Esophagus mucosa (tissue), 1 donor: ENCODE data around the gene PAMR1. TPM values are rescaled to one million over a fixed set of nuclear protein-coding genes. Genes with fewer than 3 reads are reported as not detected.
A peak's percentile ranks its signal among the peaks of the same experiment; 100 is the strongest.
"Not testable (repeated sequence)": the region's sequence is repeated elsewhere in the genome, so short reads cannot be mapped to it uniquely, and the experiment has no call there.

Experiments
- ATAC-seq: fragments of 200-7000 bp; cut with Tn5 transposase; one replicate; pipeline ENCODE4 v1.9.1; 2020
- total RNA-seq: library from RNA; stranded (reverse); gene quantifications from one replicate; pipeline ENCODE4 v1.2.4, GENCODE V29; 2023
- donor health status: DM: yes; HTN: yes; CAD: no.

Gene PAMR1, protein sequence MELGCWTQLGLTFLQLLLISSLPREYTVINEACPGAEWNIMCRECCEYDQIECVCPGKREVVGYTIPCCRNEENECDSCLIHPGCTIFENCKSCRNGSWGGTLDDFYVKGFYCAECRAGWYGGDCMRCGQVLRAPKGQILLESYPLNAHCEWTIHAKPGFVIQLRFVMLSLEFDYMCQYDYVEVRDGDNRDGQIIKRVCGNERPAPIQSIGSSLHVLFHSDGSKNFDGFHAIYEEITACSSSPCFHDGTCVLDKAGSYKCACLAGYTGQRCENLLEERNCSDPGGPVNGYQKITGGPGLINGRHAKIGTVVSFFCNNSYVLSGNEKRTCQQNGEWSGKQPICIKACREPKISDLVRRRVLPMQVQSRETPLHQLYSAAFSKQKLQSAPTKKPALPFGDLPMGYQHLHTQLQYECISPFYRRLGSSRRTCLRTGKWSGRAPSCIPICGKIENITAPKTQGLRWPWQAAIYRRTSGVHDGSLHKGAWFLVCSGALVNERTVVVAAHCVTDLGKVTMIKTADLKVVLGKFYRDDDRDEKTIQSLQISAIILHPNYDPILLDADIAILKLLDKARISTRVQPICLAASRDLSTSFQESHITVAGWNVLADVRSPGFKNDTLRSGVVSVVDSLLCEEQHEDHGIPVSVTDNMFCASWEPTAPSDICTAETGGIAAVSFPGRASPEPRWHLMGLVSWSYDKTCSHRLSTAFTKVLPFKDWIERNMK
- total RNA-seq, result 0.36 TPM

DNA sequence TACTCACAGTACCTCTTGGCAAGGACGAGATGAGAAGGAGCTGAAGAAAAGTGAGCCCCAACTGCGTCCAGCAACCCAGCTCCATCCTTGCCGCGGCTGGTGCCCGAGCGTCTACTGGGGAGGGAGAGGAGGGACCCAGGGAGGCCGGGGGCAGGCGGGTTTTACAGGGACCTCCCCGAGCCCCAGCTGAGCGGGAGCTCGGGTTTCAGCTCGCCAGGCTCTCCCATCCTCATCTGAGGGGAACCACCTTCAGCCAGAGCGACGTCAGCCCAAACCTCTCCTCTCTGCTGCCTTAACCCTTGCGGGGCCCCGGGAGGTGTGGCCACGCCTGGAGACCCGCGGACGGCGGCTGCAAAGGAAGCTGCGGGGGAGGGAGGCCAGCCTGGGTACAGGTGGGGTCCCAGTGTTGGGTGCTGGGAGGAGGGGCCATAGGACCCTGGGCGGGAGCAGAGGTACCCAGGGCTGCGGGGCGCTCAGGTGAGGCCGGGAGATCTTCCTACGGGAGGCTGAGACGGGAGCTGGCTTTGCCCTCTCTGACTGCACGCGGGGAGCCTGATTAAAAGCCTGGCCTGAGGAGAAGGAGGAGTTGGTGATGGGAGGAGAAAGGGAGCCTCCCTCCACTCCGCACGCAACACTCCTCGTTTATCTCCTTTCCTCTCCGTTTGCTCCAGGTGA, at the start of gene PAMR1:
TSS of gene PAMR1 (minus strand) at position 116 of the 675 bp plus-strand sequence. CDS start at position 85, 31 bp downstream.
- peak; percentile 66 for ATAC-seq

DNA sequence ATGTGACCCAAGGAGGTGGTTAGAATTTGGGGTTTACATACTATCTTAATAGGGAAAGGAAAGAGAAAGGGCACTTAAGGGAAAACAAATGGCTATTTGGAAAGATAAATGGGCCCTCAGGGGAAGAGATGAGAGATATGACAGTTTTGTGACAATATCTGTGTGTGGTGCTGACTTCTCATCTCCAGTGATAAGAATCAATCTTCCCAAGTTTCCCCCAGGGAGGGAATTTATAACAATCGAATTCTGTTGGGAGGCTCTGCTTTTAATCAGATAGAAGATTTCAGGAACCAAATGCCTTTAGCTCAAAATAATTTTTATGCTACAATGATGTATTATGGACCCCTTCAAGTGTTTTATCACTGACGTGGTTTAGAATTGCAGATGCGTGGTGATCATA, 46.3 kb upstream of the PAMR1 start:
- no peak for ATAC-seq

DNA sequence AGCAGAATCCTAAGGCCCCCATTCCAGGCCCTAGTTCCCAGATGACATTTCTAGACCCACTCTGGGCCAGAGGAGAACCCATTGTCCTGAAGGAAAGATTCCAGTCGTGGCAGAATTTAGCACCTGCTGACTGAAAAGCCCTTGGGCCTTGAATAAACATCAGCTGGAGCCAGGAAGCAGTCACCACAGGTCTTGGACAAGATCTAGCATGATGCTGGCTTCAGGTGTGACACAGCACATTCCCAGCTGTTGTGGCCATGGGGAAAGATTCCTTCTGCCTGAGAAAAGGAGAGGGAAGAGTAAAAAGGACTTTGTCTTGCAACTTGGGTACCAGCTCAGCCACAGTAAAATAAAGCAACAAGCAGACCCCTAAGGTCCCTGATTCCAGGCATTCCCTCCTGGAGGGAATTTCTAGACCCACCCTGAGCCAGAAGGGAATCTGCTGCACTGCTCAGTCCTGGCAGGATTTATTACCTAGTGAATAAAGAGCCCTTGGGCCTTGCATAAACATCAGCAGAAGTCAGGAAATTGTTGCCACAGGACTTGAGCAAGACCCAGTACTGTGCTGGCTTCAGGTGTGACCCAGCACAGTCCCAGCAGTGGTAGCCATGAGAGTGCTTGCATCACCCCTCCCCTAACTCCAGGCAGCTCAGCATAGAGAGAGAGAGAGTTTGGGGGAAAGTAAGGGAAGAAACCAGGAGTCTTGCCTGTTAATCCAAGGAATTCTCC, 42.5 kb upstream of the PAMR1 start:
- peak; percentile 97 for ATAC-seq

DNA sequence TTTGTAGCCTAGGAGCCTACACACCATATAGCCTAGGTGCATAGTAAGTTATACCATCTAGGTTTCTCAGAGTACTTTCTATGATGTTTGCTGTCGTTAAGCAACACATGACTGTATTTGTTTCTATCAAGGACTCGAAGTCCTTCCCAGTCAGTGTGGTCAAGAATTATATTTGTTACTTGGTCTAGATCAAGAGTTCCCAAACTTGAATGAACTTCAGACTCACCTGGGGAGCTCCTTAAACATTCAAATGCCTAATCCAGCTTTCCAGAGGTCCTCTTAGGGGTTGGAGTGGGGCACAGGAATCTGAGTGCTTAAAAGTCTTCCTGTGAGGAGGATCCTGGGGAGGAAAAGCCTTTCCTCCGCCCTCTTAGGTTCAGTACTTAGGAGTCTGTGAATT, 41.5 kb upstream of the PAMR1 start:
- no peak for ATAC-seq

DNA sequence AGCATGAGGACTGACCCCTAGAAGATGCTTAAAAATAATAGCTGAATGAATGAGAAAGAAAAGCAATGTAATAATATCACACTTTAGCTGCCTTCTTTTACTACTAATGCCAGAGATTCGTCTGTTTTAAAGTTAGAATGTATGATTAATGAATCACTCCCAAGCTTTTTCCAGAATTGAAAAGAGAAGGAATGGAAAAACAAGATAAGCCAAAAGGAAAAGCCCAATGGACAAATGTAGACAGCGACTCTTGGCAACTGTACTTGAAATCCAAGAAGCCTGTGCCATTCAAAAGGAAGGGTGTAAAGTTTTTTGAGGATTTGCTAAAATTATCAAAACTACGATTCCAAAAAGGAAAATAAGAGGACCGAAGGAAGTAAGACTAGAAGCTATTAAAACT, 40.8 kb upstream of the PAMR1 start:
- ATAC-seq, result no peak

DNA sequence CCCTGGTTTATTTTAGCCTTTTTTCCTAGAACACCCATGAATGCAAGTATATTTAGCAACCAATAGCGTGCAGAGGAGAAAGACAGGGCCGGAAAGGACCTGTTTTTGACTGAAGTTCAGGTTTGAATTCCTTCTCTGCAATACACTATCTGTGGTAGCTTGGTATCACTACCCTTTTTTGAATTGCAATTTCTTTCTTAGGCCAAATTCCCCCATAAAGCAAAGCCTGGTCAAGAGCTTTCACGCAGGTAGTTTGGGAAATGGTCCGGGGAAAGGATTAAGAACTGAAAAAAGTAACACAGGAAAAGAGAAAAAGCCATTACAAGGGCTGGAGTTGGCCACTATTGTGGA, 38.8 kb upstream of the PAMR1 start:
- no peak for ATAC-seq

DNA sequence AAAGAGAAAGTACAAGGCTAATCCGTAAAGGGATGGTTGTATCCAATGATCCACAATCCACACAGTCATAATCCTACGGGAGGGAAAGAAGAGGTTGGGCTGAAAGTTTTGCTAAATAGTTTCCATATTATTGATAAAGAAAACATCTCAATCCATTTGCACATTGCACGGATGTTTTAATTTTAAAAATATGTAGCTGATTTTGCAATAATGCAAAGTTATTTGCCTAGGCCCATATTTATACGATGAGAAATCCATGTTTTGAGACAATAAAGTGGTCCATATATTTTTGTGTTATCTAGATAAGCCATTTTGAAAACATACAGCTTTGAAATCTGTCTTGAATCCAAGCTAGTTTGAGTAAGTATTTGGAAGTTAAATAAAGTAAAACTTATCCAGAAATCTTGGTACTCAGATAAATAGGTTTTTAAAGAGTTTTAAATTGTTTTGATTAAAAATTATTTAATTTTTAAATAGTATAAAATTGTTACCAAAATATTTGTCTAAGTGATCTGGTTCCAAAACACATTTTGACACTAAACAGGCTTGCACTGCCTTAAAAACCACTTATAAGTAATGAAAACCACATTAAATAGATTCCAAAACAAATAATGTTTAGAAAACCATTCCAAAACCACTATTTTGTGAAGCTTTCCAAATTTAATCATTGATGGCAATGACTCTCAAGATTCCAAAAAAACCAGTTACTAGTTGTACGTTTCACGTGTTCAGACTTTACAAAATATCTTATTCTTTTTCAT, 38.2 kb upstream of the PAMR1 start:
- no peak for ATAC-seq

DNA sequence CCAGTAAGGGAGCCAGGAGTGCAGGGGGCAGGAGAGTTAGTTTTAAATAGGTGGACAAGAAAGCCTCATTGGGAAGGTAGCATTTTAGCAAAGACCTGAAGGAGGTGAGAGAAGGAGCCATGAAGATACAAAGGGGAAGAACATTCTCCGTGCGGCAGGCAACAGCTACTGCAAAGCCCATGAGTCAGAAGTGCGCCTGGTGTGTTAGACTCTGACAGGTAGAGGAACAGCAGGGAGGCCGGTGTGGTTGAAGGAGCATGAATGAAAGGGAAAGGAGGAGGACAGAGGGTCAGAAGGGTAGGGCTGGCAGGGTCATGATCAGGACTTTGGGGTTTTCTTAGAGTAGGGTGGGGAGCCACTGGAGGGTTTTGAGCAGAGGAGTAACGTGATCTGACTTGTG, 34.5 kb upstream of the PAMR1 start:
- ATAC-seq, result peak; percentile 75

DNA sequence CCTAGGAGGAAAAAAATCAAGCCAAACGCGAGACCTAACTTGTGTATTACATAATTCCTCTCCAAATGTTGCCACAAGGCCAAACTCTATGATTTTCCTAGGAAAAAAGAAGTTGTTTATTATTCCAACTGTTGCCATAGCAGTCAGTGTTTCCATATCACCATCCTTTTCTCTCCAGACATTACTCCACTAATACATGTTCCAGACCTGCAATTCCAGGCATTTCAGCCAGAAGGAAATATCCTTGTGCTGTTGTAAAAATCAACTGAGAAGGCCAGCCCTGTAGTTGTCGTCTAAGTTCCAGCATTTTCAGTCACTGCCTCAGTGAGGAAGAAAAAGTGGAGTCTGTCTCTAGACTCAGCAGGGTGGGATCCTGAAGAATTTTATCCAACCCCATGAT, 33.1 kb upstream of the PAMR1 start:
- ATAC-seq, result no peak

DNA sequence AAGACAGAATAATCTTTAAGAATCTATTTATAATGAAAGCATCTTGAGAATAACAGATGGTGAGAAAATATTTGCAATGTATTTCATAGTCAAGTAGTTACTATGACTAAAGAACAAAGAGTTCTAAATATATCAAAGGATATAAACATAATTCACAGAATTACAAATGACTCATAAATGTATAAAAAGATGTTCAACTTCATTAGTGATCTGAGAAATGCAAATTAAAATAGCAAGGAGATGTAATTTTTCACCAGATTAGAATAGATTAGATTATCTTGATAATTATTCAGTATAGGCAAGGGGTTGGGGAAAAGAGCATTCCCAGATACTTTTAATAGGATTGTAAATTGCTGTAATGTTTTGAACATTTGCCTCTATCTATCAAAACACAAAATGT, 30.1 kb upstream of the PAMR1 start:
- no peak for ATAC-seq

DNA sequence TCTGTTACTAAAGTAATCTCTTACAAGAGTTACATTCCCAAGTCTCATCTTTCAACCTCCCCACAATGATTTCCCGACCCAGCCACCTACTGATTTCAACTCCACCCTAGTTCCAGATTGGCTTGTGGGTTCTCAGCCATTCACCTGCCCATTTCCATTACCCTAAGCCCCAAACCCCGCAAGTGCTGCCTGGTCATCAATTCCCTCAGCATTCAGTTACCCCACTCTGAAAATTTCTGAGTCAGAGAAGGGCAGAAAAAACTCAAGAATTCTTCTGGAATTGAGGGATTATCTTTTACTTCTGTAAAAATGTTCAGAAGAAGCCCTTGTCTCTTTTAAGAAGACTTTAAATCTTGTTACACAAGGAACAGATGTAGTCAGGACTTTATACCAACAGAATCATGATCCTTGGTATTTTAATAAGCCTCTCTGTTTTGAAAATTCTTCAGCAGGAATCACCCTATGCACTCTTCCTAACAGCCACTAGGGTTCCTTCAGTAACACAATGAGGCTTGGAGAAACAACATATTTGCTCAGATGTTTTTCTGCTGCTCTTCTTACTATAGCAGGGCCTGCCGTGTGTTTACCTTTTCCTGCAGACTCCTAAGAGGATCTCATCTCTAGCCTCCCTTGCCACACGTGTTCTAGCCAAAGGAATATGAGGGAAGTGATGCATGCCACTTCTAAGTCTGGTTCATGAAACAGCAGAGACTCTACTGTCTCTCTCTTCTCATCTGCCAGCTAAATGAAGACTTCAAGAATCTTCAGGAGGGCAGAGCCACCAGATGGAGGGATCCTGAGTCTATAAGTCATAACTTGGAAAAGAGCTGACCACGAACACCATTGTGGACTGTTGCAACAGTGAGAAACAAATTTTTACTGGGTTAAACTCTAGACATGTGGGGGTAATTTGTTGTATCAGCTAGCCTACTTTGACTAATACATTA, 29.3 kb upstream of the PAMR1 start:
- no peak for ATAC-seq

DNA sequence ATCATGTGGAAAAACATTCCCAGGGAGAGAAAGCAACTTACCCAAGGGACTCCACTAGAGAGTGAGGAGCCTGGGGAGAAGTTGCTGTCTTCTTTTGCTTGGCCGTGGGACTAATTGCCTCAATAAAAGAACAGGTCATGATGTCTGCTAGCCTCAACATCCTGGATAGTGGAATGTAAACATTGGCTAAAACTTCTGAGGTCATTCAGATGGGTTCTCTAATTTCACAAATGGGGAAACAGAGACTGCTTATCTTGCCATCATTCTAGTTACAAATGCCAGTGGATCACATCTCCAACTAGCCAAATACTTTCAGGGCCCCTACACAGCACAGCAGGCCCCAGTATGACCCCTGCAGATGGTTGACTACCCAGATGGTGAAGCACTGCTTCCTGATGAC, 28.4 kb upstream of the PAMR1 start:
- ATAC-seq, result no peak

DNA sequence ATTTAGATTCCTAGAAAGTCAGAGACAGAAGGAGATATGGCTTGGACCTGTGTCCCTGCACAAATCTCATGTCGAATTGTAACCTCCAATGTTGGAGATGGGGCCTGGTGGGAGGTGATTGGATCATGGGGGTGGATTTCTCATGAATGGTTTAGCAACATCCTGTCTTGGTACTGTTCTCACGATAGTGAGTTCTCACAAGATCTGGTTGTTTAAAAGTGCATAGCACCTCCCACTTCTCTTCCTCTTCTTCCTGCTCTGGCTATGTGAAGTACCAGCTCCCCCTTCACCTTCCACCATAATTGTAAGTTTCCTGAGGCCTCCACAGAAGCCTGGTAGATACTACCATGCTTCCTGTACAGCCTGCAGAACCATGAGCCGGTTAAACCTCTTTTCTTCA, 27.6 kb upstream of the PAMR1 start:
- ATAC-seq, result no peak

DNA sequence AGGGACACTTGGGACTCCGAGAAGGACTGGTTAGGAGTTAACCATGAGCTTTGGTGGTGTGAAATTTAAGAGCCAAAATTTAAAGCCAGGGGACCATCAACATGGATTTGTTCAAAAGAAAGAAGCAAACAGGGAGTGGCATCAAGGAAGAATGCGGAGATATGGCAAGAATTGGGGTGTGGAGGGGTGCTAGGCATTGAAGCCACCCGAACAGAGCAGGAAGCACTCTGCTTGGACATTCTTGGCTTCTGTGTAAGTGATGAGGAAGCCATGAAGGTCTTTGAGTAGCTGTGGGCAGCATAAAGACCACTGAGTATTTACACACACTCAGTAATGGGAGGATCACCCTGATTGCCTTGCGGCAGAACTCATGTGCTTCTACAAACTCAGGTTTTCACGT, 27.2 kb upstream of the PAMR1 start:
- ATAC-seq, result no peak

DNA sequence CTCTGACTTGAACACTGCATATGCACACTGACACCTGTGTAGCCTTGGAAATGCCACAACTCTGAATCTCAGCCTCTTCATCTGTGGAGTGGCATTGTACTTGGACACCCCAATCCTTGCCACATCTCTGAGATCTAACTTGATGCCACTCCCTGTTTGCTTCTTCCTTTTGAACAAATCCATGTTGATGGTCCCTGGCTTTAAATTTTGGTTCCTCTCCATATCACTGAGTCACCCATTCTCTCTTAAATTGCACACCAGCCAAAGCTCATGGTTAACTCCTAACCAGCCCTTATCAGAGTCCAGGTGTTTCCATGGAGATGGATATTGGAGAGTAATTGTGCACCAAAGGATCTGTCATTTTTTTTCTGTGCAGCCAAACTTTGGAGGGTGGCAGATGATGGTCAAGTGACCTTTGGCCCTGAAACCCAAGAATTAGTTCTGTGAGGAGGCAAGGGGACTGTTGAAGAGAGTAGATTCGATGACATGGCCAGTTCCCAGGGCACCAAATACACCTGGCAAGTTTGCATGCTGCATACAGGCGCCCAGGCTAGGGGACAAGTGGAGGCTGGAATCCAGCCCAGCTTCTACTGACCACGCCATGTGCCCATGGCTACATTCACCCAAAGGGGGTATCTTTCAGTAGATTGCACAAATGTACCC, 25.1 kb upstream of the PAMR1 start:
- no peak for ATAC-seq

DNA sequence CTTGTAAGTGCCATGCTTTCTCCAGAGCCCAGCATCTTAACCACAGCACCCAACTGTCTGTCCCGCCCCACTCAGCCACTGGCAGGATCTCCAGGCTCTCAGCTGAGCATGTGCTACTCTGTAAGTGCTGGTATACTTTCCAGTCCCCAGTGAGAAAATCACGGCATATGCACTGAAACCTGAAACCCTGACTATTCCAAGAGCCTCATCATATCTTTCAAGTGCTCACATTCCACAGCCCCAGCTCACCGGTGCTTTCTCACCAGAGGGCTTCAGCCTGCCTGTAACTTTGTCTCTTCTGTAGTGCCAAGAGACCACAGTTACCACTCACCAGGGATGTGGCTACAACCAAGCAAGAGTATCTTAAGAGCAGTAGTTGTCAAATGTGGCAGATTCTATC, 24.4 kb upstream of the PAMR1 start:
- no peak for ATAC-seq

DNA sequence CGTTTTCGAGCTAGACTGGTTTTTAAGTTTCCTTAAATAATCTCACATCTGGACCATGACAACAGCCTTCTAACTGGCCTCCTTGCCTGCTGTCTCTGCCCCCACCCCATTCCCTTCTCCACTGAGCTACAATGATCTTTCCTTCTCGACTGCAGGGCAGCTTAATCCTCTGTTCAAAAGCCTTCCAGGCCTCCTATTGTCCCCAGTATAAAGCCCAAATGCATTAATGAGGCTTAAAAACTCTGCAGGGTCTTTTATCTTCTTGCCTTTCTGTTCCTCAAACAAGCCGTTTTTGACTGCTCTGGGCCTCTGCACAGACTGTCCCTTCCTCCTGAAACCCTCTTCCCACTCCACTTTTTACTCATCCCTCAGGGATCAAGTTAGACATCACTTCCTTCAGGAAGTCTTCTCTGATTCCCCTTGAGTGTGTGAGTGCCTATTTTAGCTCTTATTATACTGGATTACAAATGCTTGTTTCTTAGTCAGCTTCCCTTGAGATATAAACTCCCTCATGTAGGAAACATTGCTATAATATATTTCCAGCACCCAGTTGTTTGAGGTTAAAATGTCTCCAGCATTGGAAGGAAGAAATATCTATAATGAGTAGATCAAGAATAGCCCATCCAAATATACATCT, 23.6 kb upstream of the PAMR1 start:
- ATAC-seq, result no peak

DNA sequence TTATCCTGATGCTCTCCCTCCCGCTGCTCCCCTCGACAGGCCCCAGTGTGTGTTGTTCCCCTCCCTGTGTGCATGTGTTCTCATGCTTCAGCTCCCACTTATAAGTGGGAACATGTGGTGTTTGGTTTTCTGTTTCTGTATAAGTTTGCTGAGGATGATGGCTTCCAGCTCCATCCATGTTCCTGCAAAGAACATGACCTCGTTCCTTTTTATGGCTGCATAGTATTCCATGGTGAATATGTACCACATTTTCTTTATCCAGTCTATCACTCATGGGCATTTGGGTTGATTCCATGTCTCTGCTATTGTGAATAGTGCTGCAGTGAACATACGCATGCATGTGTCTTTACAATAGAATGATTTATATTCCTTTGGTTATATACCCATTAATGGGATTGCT, 22.6 kb upstream of the PAMR1 start:
- ATAC-seq, result not testable (repeated sequence)

DNA sequence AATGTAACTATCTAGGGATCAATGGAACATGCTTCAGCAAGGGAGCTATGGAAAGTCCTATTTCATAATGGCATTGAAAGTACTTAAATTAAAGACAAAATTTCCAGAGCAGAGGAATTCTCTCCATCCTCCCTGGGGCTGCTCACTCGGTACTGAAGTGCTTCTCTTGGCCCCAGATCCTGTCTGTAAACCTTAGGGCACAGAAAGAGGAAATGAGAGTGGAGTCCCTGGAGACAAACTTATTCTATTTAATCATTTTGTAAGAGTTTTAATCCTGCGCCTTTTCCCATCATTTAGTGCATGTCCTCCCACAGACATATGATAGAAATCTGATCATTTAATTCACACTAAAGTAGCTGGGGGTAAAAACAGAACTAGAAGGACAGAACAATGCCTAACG, 20.9 kb upstream of the PAMR1 start:
- ATAC-seq, result no peak

DNA sequence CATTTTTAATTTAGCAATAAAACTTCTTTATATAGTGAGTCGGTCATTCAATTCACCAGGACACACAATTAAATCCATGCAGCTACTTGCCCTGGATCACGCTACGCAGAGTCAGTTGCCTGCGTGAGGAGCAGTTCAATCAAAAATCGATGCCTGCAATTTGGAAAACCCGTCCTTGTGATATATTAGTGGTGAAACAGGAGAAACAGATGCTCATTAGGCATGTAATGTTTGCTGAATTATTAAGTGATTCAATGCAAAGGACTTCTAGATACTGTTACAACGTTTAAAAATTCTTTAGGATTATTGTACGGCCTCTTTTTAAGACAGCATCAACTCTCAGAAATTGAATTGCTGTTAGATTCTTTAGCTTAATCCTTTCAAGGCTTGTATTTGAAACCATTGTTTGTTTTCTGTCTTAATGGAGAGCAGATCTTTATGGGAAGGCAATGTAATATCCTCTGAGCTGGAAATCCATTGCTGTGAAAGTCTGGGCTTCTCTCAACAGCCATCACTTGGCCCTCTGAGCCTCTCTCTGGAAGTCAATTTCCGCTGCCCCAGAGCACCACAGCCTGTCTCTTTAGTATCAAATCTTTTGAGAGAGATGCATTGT, 20.1 kb upstream of the PAMR1 start:
- no peak for ATAC-seq
